Measurements from ENCODE around the gene SBF2.
A peak's percentile ranks its signal among the peaks of the same experiment; 100 is the strongest.
"Not testable (repeated sequence)": the region's sequence is repeated elsewhere in the genome, so short reads cannot be mapped to it uniquely, and the experiment has no call there.

The SBF2 gene

DNA sequence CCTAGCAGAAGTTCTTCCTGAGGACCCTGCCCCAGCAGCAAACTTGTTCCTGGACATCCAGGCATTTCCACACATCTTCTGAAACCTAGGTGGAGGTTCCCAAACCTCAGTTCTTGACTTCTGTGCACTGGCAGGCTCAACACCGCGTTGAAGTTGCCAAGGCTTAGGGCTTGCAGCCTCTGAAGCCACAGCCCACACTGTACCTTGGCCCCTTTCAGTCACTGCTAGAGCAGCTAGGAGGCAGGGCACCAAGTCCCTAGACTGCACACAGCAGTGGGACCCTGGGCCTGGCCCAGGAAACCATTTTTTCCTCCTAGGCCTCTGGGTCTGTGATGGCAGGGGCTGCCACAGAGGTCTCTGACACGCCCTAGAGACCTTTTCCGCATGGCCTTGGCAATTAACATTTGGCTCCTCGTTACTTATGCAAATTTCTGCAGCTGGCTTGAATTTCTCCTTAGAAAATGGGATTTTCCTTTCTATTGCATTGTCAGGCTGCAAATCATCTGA, 159.0 kb downstream of the SBF2 start:
- no peak for DNase-seq (ENCODE audit: low read depth in 2 of 2)
- TF ChIP-seq, protein P1, sequence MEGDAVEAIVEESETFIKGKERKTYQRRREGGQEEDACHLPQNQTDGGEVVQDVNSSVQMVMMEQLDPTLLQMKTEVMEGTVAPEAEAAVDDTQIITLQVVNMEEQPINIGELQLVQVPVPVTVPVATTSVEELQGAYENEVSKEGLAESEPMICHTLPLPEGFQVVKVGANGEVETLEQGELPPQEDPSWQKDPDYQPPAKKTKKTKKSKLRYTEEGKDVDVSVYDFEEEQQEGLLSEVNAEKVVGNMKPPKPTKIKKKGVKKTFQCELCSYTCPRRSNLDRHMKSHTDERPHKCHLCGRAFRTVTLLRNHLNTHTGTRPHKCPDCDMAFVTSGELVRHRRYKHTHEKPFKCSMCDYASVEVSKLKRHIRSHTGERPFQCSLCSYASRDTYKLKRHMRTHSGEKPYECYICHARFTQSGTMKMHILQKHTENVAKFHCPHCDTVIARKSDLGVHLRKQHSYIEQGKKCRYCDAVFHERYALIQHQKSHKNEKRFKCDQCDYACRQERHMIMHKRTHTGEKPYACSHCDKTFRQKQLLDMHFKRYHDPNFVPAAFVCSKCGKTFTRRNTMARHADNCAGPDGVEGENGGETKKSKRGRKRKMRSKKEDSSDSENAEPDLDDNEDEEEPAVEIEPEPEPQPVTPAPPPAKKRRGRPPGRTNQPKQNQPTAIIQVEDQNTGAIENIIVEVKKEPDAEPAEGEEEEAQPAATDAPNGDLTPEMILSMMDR (IDR thresholded peaks at IDR 0.05; ENCODE audit: low read depth, low read length): no peak

DNA sequence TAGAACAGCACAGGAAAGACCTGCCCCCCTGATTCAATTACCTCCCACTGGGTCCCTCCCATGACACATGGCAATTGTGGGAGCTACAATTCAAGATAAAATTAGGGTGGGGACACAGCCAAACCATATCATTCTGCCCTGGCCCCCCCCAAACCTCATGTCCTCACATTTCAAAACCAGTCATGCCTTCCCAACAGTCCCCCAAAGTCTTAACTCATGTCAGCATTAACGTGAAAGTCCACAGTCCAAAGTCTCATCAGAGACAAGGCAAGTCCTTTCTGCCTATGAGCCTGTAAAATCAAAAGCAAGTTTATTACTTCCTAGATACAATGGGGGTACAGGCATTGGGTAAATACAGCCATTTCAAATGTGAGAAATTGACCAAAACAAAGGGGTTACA, 159.8 kb downstream of the SBF2 start:
- H3K4me3 ChIP-seq (replicated peaks in 1 of 2; ENCODE audit: low read depth in 2 of 2, low read length in 2 of 2); DNase-seq (ENCODE audit: low read depth in 2 of 2): not testable (repeated sequence)

More for the DNA sequence above, 159.0 kb downstream of the SBF2 start:
- H3K4me3 ChIP-seq (replicated peaks in 1 of 2; ENCODE audit: low read depth in 2 of 2, low read length in 2 of 2): no peak overlapping the region

DNA sequence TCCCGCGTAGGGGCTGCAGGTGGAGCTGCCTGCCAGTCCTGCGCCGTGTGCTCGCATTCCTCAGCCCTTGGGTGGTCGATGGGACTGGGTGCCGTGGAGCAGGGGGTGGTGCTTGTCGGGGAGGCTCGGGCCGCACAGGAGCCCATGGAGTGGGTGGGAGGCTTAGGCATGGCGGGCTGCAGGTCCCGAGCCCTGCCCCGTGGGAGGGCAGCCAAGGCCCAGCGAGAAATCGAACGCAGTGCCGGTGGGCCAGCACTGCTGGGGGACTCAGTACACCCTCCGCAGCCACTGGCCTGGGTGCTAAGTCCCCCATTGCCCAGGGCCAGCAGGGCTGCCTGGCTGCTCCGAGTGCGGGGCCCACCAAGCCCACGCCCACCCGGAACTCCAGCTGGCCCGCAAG, 160.8 kb downstream of the SBF2 start:
- H3K4me3 ChIP-seq (replicated peaks in 1 of 2; ENCODE audit: low read depth in 2 of 2, low read length in 2 of 2); DNase-seq (ENCODE audit: low read depth in 2 of 2): not testable (repeated sequence)

DNA sequence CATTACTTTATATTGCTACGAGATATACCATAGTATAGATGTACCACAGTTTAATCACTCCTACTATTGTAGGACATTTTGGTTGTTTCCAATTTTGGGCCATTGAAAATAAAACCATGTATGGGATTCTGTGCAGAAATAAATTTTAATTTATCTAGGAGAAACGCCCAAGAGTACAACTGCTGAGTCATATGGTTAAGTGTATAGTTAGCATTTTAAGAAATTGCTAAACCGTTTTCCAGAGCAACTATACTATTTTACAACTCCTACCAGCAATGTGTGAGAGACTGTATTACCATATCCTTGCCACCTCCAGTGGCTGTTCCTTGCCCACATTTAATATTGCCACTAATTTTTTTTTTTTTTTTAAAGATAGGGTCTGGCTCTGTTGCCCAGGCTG, 163.1 kb downstream of the SBF2 start:
- no peak for DNase-seq (ENCODE audit: low read depth in 2 of 2)
- H3K4me3 ChIP-seq (replicated peaks in 1 of 2; ENCODE audit: low read depth in 2 of 2, low read length in 2 of 2): no peak overlapping the region
- TF ChIP-seq, protein P1 (IDR thresholded peaks at IDR 0.05; ENCODE audit: low read depth, low read length): no peak

DNA sequence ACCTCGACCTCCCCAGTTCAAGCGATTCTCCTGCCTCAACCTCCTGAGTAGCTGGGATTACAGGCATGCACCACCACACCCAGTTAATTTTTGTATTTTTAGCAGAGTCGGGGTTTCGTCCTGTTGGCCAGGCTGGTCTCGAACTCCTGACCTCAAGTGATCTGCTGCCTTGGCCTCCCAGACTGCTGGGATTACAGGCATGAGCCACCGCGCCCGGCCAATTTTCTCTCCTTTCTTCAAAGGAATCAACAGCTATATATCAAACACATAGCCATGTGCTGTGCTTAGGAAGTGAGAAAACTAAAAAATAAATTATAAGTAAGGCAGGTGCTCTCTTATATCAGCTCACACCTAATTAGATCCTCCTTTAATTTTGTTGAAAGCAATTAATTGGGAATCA, 164.8 kb downstream of the SBF2 start:
- H3K4me3 ChIP-seq (replicated peaks in 1 of 2; ENCODE audit: low read depth in 2 of 2, low read length in 2 of 2); DNase-seq (ENCODE audit: low read depth in 2 of 2): not testable (repeated sequence)

DNA sequence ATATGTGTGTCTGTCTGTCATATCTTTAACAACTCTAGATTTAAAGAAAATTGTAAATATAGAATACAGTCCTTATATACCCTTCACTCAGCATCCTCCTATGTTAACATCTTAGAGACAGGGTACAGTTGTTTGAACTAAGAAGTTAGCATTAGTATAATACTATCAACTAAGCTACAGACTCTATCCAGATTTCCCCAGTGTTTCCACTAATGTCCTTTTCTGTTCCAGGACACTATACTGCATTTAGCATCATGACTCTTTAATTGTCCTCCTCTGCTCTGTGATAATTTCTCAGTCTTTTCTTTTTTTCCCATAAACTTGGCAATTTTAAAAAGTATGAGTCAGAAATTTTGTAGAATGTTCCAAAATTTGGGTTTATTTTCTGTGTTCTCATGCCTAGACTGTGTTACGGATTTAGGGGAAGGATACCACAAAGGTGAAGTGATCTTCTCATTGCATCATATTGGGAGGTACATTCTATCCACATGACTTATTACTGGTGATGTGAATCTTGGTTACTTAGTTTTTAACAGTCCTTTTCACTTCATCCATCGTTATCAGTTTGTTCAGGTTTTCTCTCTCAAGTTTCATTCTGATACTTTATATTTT, 168.4 kb downstream of the SBF2 start:
- H3K4me3 ChIP-seq (replicated peaks in 1 of 2; ENCODE audit: low read depth in 2 of 2, low read length in 2 of 2): no peak overlapping the region
- DNase-seq (ENCODE audit: low read depth in 2 of 2): peak; percentile 55 to 70
- TF ChIP-seq, protein P1 (IDR thresholded peaks at IDR 0.05; ENCODE audit: low read depth, low read length): no peak

DNA sequence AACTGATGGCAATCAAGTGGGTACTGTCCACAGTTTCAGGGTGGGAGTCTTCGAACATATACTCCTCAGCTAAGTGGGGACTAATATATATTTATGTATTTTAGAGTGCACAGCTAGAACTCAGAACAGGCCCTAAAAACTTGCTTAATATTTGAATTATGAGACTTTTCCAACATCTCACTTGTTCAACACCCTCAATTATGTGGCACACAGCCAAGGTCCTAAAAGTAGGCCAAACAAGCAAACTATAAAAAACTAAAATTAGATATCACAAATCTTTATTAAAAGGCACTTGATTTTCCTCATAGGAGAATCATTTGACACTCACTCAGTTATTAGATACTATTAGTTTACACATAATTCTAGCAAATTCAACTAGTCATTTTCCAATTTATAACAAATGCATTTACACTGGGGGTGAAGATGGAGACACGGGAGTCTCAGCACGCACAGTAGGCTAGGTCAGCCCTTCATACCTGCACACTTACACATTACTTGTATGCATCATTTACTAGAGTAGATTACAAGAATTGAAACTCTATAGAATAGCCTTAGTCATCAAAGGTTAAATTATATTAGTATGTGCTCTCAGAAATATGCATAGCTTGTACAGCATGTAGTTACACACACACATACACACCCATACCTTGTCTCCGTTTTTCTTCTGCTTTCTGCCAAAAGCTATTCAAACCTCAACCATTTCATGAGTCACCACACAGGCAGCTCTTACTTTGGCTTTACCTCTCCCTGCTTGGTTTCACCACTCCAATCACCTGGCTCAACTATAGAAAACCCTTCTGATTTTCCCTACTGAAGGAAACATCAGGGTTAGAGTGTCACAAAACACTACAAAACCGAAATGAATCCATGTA, 171.5 kb downstream of the SBF2 start:
- DNase-seq (ENCODE audit: low read depth in 2 of 2): peak; percentile 36 to 67
- TF ChIP-seq, protein P1 (IDR thresholded peaks at IDR 0.05; ENCODE audit: low read depth, low read length): no peak
- no peak overlapping the region for H3K4me3 ChIP-seq (replicated peaks in 1 of 2; ENCODE audit: low read depth in 2 of 2, low read length in 2 of 2)

DNA sequence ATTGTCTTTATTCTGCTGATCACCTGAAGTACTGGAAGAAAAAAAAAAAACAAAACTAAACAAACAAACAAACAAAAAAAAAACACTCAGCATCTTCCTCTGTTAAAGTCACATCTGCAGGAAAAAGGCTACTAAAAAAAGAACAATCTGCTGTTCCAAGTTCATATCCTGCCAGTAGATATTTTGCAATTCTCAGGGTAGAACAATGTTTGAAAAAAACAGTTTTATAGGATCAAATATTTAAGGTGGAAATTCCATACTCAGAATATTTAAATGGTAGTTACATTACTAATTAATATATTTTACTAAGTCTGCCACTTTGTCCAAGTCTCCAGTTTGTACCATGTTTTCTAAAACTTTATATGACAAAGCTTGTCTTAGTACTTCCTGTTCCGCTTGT, 175.2 kb downstream of the SBF2 start:
- H3K4me3 ChIP-seq (replicated peaks in 1 of 2; ENCODE audit: low read depth in 2 of 2, low read length in 2 of 2): no peak overlapping the region
- TF ChIP-seq, protein P1 (IDR thresholded peaks at IDR 0.05; ENCODE audit: low read depth, low read length): no peak
- peak; percentile 53 for DNase-seq (ENCODE audit: low read depth in 2 of 2)

Data from cardiac fibroblast (primary cell).